ENCODE results near the gene MED13L.

GRCh38 chr12:116156614-116157013 lies 120.9 kb downstream of the MED13L start:
- TF ChIP-seq CTCF (IDR thresholded peaks at IDR 0.05; ENCODE audit: insufficient read depth, low read length, poor library complexity, severe bottlenecking) (no peak), EZH2phosphoT487 (conservative IDR thresholded peaks at IDR 0.05; ENCODE audit: low read length) (no peak)

Data from SU-DHL-6 (cell line).